Measurements from ENCODE around the gene BCR. TPM values are rescaled to one million over a fixed set of nuclear protein-coding genes. Genes with fewer than 3 reads are reported as not detected.

BCR gene
- polyA plus RNA-seq, 10 donors = 13.5 to 23.5 (median 16.8) TPM

GRCh38 chr22:23230348-23231068 is 50.2 kb downstream of the BCR start:
- no peak for DNase-seq

- no peak for DNase-seq
Measured at GRCh38 chr22:23231471-23232093, 51.3 kb downstream of the BCR start.

- DNase-seq = no peak
Measured at GRCh38 chr22:23232094-23232905, 52.0 kb downstream of the BCR start.

GRCh38 chr22:23233084-23233531 is 52.8 kb downstream of the BCR start:
- DNase-seq = peak in 2 of 3 donors; percentile 34 to 75

GRCh38 chr22:23233752-23234408 is 53.6 kb downstream of the BCR start:
- DNase-seq = peak; percentile 52 to 83 (median 60)

- no peak for DNase-seq
Measured at GRCh38 chr22:23234409-23235161, 54.3 kb downstream of the BCR start.

- no peak for DNase-seq
Measured at GRCh38 chr22:23235425-23235824, 55.1 kb downstream of the BCR start.

GRCh38 chr22:23236026-23236425 is 55.7 kb downstream of the BCR start:
- no peak for DNase-seq

- no peak for DNase-seq
Measured at GRCh38 chr22:23236440-23237184, 56.3 kb downstream of the BCR start.

GRCh38 chr22:23237201-23237798 is 57.0 kb downstream of the BCR start:
- peak; percentile 68 to 94 (median 82) for DNase-seq

- no peak for DNase-seq
Measured at GRCh38 chr22:23237841-23238240, 57.5 kb downstream of the BCR start.

- no peak for DNase-seq
Measured at GRCh38 chr22:23238707-23239106, 58.4 kb downstream of the BCR start.

GRCh38 chr22:23239429-23239828 is 59.1 kb downstream of the BCR start:
- no peak for DNase-seq

- DNase-seq = no peak
Measured at GRCh38 chr22:23240639-23241389, 60.5 kb downstream of the BCR start.

- no peak for DNase-seq
Measured at GRCh38 chr22:23241562-23242472, 61.5 kb downstream of the BCR start.

- DNase-seq = no peak
Measured at GRCh38 chr22:23242473-23243001, 62.2 kb downstream of the BCR start.

GRCh38 chr22:23243006-23243573 is 62.8 kb downstream of the BCR start:
- no peak for DNase-seq
